Gastrocnemius medialis (tissue), 4 donors: ENCODE results near the gene HOXA9.

Source experiments
- CTCF ChIP-seq, 5 experiments: fragments of 450-650 bp in 3 of 5; fragments of 200-600 bp in 2 of 5; sonication (generic) in 2 of 5; IDR thresholded peaks in 4 of 5; conservative IDR thresholded peaks in 1 of 5; 1 replicate in 4 of 5; 2 replicates in 1 of 5; pipeline ENCODE4 v1.5.1; 2016 to 2019; ENCODE audit warnings: antibody characterized with exemption in 5 of 5, mild to moderate bottlenecking in 3 of 5, moderate library complexity in 3 of 5
- POLR2A ChIP-seq, 2 donors: fragments of 450-650 bp; IDR thresholded peaks; one replicate each; pipeline ENCODE4 v1.6.1; 2017; ENCODE audit warnings: antibody characterized with exemption in 2 of 2, mild to moderate bottlenecking in 2 of 2, moderate library complexity in 2 of 2

- TF ChIP-seq CTCF (IDR thresholded peaks at IDR 0.05 in 4 of 5, conservative IDR thresholded peaks at IDR 0.05 in 1 of 5) = no peak
- TF ChIP-seq POLR2A (IDR thresholded peaks at IDR 0.05) = no peak
Measured at GRCh38 chr7:27175626-27176523, 10.5 kb upstream of the HOXA9 start.
